ENCODE measurements around the gene WDFY1.
"Not testable (repeated sequence)": the region's sequence is repeated elsewhere in the genome, so short reads cannot be mapped to it uniquely, and the experiment has no call there.

The WDFY1 gene

GRCh38 chr2:223967981-223968380 is 22.8 kb upstream of the WDFY1 start:
- in situ Hi-C loops (cut with MboI; ENCODE audit: low sequenced_read_pairs) = loop anchor here (10.0 to 25.0 kb wide), 2 partner anchors 317 to 669 kb away; no protein-coding TSS in a partner anchor

DNA sequence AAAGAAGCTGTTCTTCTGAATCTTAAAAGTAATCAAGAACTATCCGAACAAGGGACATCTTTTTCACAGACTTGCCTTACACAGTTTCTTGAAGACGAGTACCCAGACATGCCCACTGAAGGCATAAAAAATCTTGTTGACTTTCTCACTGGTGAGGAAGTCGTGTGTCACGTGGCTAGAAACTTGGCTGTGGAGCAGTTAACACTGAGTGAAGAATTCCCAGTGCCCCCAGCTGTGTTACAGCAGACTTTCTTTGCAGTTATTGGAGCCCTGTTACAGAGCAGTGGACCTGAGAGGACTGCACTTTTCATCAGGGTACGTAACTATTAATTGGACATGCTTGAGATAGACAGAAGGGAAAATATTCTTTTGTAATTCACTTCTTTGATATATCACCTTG is 14.6 kb upstream of the WDFY1 start:
- in situ Hi-C loops (cut with MboI; ENCODE audit: low sequenced_read_pairs) = loop anchor here (10.0 to 25.0 kb wide), 2 partner anchors 325 to 678 kb away; no protein-coding TSS in a partner anchor

- in situ Hi-C loops (cut with MboI; ENCODE audit: low sequenced_read_pairs) = loop anchor here (25.0 kb wide), 1 partner anchor 680 kb away; no protein-coding TSS in a partner anchor
Observed at GRCh38 chr2:223957092-223957851, 12.1 kb upstream of the WDFY1 start, which contains the start of gene MRPL44. Gene MRPL44, plus strand, starts transcription at chr2:223957463. Its CDS starts 10 bp downstream, at chr2:223957473.

- in situ Hi-C loops (cut with MboI; ENCODE audit: low sequenced_read_pairs) = loop anchor here (25.0 kb wide), 1 partner anchor 681 kb away; no protein-coding TSS in a partner anchor
Observed at GRCh38 chr2:223956300-223956699, 11.2 kb upstream of the WDFY1 start.

- in situ Hi-C loops (cut with MboI; ENCODE audit: low sequenced_read_pairs) = loop anchor here (25.0 kb wide), 1 partner anchor 683 kb away; no protein-coding TSS in a partner anchor
Observed at GRCh38 chr2:223954401-223954800, 9.3 kb upstream of the WDFY1 start.

DNA sequence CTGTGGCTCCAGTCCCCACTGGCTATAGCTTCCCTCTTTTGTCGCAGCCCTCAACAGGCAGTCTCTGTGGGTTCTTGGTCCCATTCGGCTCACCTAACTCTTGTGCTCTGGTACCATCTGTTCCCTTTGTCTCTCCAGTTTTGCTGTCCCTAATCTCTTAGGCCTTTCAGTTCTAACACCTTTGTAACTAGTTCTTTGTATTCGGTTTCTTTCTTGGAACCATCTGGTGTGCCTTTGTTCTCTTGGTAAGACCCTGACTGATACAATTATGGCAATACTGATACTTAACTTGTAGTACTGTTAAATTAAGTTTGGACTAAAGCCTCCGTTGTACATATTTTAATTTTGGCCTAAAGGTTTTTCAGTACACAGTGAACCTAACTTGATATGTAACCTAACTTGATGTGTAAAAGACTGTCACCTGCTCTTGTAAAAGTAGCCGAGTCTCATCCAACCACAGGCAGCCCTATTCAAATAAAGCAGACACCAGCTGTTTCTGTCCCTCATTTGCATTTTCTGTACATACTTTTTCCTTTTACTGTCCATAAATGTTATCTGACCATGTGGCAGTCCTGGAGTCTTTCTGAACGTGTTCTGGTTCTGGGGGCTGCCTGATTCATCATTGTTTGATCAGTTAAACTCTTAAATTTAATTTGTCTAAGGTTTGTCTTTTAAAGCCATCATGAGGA is 7.3 kb upstream of the WDFY1 start:
- in situ Hi-C loops (cut with MboI; ENCODE audit: low sequenced_read_pairs) = loop anchor here (25.0 kb wide), 1 partner anchor 685 kb away; no protein-coding TSS in a partner anchor

DNA sequence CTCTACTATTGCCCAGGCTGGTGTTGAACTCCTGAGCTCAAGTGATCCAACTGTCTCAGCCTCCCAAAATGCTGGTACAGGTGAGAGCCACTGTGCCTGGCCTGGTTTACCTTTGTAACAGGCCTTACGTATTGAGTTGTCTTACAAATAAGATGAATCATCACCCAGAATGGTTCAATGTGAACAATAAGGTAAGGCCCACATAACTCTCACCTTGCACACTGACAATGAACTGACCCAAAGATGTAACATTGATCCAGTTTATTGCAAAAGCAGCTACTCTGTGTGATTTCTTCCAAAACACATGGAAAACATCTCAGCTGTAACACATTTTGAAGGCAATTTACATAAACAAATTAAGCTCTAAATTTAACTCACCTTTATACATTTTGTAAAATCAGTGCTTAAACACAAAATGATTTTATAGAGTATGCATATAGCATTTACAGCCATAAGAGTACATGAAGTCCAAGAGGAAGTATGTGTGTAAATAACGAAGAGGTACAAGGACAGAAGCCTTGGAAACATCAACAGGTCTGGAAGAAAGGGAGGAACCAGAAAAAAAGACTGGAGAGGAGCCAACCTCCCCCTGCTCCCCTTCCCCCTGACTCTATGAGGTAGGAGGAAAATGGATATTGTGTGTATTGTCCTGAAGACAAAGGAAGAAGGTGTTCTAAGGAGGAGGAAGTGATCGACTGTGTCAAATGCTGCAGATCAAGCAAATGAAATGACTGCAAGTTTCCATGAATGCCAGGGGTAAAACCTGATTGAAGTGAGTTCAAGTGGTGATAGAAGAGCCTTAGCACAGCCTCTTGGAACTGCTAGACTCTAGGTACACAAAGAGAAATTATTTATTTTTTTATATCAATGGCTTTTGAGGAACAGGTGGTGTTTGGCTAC is 5.6 kb upstream of the WDFY1 start:
- in situ Hi-C loops (cut with MboI; ENCODE audit: low sequenced_read_pairs) = loop anchor here (25.0 kb wide), 1 partner anchor 687 kb away; no protein-coding TSS in a partner anchor

GRCh38 chr2:223949241-223949840 is 4.2 kb upstream of the WDFY1 start:
- in situ Hi-C loops (cut with MboI; ENCODE audit: low sequenced_read_pairs) = no loop called here

GRCh38 chr2:223947711-223948205 is 2.6 kb upstream of the WDFY1 start:
- in situ Hi-C loops (cut with MboI; ENCODE audit: low sequenced_read_pairs) = no loop called here

- in situ Hi-C loops (cut with MboI; ENCODE audit: low sequenced_read_pairs) = no loop called here
Observed at GRCh38 chr2:223945755-223946154, 620 bp upstream of the WDFY1 start.

- in situ Hi-C loops (cut with MboI; ENCODE audit: low sequenced_read_pairs) = no loop called here
Observed at GRCh38 chr2:223944166-223944702, 901 bp downstream of the WDFY1 start.

- in situ Hi-C loops (cut with MboI; ENCODE audit: low sequenced_read_pairs) = no loop called here
Observed at GRCh38 chr2:223943561-223944008, 1.6 kb downstream of the WDFY1 start.

- in situ Hi-C loops (cut with MboI; ENCODE audit: low sequenced_read_pairs) = no loop called here
Observed at GRCh38 chr2:223943135-223943534, 2.0 kb downstream of the WDFY1 start.

GRCh38 chr2:223941579-223942277 is 3.4 kb downstream of the WDFY1 start:
- in situ Hi-C loops (cut with MboI; ENCODE audit: low sequenced_read_pairs) = no loop called here

GRCh38 chr2:223939438-223939837 is 5.7 kb downstream of the WDFY1 start:
- in situ Hi-C loops (cut with MboI; ENCODE audit: low sequenced_read_pairs) = not testable (repeated sequence)

- in situ Hi-C loops (cut with MboI; ENCODE audit: low sequenced_read_pairs) = no loop called here
Observed at GRCh38 chr2:223937535-223937934, 7.6 kb downstream of the WDFY1 start.

DNA sequence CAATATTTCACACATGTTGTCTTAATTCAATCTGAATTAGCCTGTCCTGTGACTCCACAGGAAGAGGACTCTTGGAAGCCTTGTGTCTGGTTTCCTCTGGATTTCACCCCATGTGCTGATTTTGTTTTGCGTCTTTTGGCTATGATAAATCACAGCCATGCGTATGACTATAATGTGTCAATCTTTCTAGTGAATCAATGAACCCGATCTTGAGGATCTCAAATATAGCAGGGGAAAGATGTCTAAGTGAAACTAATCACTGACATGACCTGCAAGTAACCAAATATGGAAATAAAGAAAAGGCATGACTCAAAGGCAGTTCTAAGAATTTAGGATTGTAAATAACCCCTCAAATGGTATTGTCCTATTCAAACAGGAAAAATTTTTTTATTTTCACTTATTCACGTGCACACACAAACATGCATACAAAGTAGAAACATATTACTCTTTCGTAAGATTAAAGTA is 8.2 kb downstream of the WDFY1 start:
- in situ Hi-C loops (cut with MboI; ENCODE audit: low sequenced_read_pairs) = no loop called here

DNA sequence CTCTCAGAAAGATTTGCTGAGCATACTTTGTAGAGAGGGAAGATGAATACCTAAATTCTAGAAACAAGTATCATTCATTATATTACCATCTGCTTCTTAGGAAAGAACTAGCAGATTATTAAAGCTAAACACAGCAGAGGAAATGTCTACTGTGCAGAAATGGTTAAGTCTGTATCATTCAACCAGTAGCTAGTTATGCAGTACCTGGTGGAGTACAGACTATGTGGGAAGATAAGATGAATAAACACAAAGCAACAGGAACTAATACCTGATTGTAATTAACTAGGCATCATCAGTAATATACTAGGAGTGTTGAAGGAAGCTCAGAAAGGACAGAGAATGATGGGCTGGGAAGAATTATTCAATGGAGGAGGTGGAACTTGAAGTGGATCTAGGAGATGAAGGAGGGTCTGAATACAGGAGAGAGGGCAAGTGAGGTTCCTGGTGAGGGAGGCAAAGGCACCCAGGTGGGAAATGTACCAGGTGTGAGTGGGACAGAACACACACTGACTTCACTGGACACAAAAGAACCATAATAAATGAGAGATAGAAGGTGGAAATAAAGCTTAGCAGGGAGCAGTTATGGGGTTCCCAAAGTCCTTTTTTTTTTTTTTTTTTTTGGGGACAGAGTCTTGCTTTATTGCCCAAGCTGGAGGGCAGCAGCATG is 9.5 kb downstream of the WDFY1 start:
- in situ Hi-C loops (cut with MboI; ENCODE audit: low sequenced_read_pairs) = no loop called here
